GM19455 (cell line): ENCODE measurements around the gene COQ8B.
"Not testable (repeated sequence)": the region's sequence is repeated elsewhere in the genome, so short reads cannot be mapped to it uniquely, and the experiment has no call there.

Source experiments
- ATAC-seq: cut with Tn5 transposase; IDR thresholded peaks from one replicate; pipeline ENCODE4 v1.9.1; 2021; ENCODE audit not compliant: unreplicated experiment

The COQ8B gene

GRCh38 chr19:40672573-40673299 is 44.0 kb downstream of the COQ8B start:
- ATAC-seq = no peak

GRCh38 chr19:40672038-40672437 is 44.6 kb downstream of the COQ8B start:
- no peak for ATAC-seq

GRCh38 chr19:40671404-40671803 is 45.3 kb downstream of the COQ8B start:
- no peak for ATAC-seq

- no peak for ATAC-seq
These were observed 47.6 kb downstream of the COQ8B start for GRCh38 chr19:40668991-40669614.

- ATAC-seq = no peak
These were observed 49.1 kb downstream of the COQ8B start for GRCh38 chr19:40667602-40668001.

GRCh38 chr19:40666803-40667438 is 49.8 kb downstream of the COQ8B start:
- ATAC-seq = no peak

- no peak for ATAC-seq
These were observed 52.7 kb downstream of the COQ8B start for GRCh38 chr19:40663695-40664692.

GRCh38 chr19:40662925-40663694 is 53.6 kb downstream of the COQ8B start:
- ATAC-seq = peak; percentile 79

GRCh38 chr19:40661616-40662015 is 55.1 kb downstream of the COQ8B start:
- ATAC-seq = no peak

GRCh38 chr19:40659566-40659965 is 57.1 kb downstream of the COQ8B start:
- ATAC-seq = no peak

GRCh38 chr19:40659116-40659515 is 57.6 kb downstream of the COQ8B start:
- ATAC-seq = no peak

- no peak for ATAC-seq
These were observed 58.7 kb downstream of the COQ8B start for GRCh38 chr19:40658031-40658430.

- ATAC-seq = not testable (repeated sequence)
These were observed 61.0 kb downstream of the COQ8B start for GRCh38 chr19:40655684-40656083.

GRCh38 chr19:40652303-40652702 is 64.4 kb downstream of the COQ8B start:
- ATAC-seq = not testable (repeated sequence)

GRCh38 chr19:40650749-40651305 is 65.9 kb downstream of the COQ8B start:
- no peak for ATAC-seq

GRCh38 chr19:40649903-40650675 is 66.6 kb downstream of the COQ8B start:
- ATAC-seq = not testable (repeated sequence)

GRCh38 chr19:40646743-40647254 is 69.9 kb downstream of the COQ8B start:
- no peak for ATAC-seq

- ATAC-seq = no peak
These were observed 73.9 kb downstream of the COQ8B start for GRCh38 chr19:40642757-40643305.
